Neural crest cell (in vitro differentiated cells): Measurements from ENCODE around the gene GCM1. TPM values are rescaled to one million over a fixed set of nuclear protein-coding genes. Genes with fewer than 3 reads are reported as not detected.
"Not testable (repeated sequence)": the region's sequence is repeated elsewhere in the genome, so short reads cannot be mapped to it uniquely, and the experiment has no call there.

Experiments
- DNase-seq: peaks from one replicate; pipeline ENCODE4 v3.0.0; 2021; ENCODE audit warnings: low read depth, mixed read lengths, low spot score
- H3K27ac Mint-ChIP-seq: one replicate; pipeline ENCODE4 v1.8.0; 2021; ENCODE audit warnings: mild to moderate bottlenecking, mixed read lengths; ENCODE audit not compliant: unreplicated experiment
- H3K27me3 Mint-ChIP-seq: 2 replicates; pipeline ENCODE4 v1.8.0; 2021; ENCODE audit warnings: low read depth, mild to moderate bottlenecking, mixed read lengths
- H3K36me3 Mint-ChIP-seq: 2 replicates; pipeline ENCODE4 v1.8.0; 2021; ENCODE audit warnings: low read depth, mild to moderate bottlenecking, mixed read lengths
- H3K4me1 Mint-ChIP-seq: 2 replicates; pipeline ENCODE4 v1.8.0; 2021; ENCODE audit warnings: mixed read lengths
- H3K4me3 Mint-ChIP-seq: one replicate; pipeline ENCODE4 v1.8.0; 2021; ENCODE audit warnings: mild to moderate bottlenecking, mixed read lengths
- H3K9me3 Mint-ChIP-seq: 2 replicates; pipeline ENCODE4 v1.8.0; 2021; ENCODE audit warnings: mixed read lengths
- total RNA-seq: library from RNA; stranded (reverse); gene quantifications from 2 replicates; pipeline ENCODE4 v1.2.1, GENCODE V29; 2021
- TF ChIP-seq, protein P1 (sequence below): fragments of 200-600 bp; sonication (generic); conservative IDR thresholded peaks from 2 replicates; pipeline ENCODE4 v1.5.0; 2021; ENCODE audit warnings: antibody characterized with exemption, mild to moderate bottlenecking

GCM1 gene
- total RNA-seq, 1 donor from 2014 or later, result 0.16 TPM

GRCh38 chr6:53161481-53162009 lies 12.9 kb upstream of the GCM1 start:
- no peak for DNase-seq
- H3K27me3 Mint-ChIP-seq, result no peaks in the 10 kb centered on the region
- no peak overlapping the region for H3K4me3 Mint-ChIP-seq
- peaks cover 8% of the 10 kb centered on the region for H3K9me3 Mint-ChIP-seq
- H3K36me3 Mint-ChIP-seq, result no peaks in the 10 kb centered on the region
- TF ChIP-seq, protein P1, sequence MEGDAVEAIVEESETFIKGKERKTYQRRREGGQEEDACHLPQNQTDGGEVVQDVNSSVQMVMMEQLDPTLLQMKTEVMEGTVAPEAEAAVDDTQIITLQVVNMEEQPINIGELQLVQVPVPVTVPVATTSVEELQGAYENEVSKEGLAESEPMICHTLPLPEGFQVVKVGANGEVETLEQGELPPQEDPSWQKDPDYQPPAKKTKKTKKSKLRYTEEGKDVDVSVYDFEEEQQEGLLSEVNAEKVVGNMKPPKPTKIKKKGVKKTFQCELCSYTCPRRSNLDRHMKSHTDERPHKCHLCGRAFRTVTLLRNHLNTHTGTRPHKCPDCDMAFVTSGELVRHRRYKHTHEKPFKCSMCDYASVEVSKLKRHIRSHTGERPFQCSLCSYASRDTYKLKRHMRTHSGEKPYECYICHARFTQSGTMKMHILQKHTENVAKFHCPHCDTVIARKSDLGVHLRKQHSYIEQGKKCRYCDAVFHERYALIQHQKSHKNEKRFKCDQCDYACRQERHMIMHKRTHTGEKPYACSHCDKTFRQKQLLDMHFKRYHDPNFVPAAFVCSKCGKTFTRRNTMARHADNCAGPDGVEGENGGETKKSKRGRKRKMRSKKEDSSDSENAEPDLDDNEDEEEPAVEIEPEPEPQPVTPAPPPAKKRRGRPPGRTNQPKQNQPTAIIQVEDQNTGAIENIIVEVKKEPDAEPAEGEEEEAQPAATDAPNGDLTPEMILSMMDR, result no peak
- H3K4me1 Mint-ChIP-seq, result no peaks in the 10 kb centered on the region
- no peak overlapping the region for H3K27ac Mint-ChIP-seq

- Mint-ChIP-seq H3K27ac (no peak overlapping the region), H3K4me3 (no peak overlapping the region), H3K9me3 (peaks cover 8% of the 10 kb centered on the region), H3K36me3 (no peaks in the 10 kb centered on the region), H3K4me1 (no peaks in the 10 kb centered on the region), H3K27me3 (no peaks in the 10 kb centered on the region)
- DNase-seq, result no peak
- TF ChIP-seq, protein P1, result no peak
Measured at GRCh38 chr6:53159558-53159957, 10.9 kb upstream of the GCM1 start.

- H3K27me3 Mint-ChIP-seq, H3K4me3 Mint-ChIP-seq, DNase-seq, H3K36me3 Mint-ChIP-seq, H3K4me1 Mint-ChIP-seq, H3K9me3 Mint-ChIP-seq, H3K27ac Mint-ChIP-seq: not testable (repeated sequence)
Measured at GRCh38 chr6:53158076-53158475, 9.4 kb upstream of the GCM1 start.

DNA sequence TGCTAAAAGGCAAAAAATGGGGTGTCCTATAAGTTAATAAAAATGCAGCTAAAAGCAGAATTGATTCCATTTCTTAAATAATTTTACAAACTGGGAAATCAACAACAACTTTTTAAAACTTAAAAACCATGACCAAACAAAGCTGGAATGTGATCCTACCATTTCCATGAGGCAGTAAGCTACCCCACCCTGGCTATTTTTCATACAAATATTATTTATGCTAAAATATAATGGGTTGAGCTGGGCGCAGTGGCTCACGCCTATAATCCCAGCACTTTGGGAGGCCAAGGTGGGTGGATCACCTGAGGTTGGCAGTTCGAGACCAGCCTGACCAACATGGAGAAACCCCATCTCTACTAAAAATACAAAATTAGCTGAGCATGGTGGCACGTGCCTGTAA lies 6.6 kb upstream of the GCM1 start:
- not testable (repeated sequence) for H3K27me3 Mint-ChIP-seq, H3K9me3 Mint-ChIP-seq, H3K4me1 Mint-ChIP-seq, DNase-seq, H3K4me3 Mint-ChIP-seq, H3K36me3 Mint-ChIP-seq, H3K27ac Mint-ChIP-seq

GRCh38 chr6:53154794-53155193 lies 6.2 kb upstream of the GCM1 start:
- Mint-ChIP-seq H3K27me3 (no peaks in the 10 kb centered on the region), H3K27ac (no peak overlapping the region), H3K9me3 (no peaks in the 10 kb centered on the region), H3K36me3 (no peaks in the 10 kb centered on the region), H3K4me3 (no peak overlapping the region), H3K4me1 (no peaks in the 10 kb centered on the region)
- DNase-seq, result no peak
- TF ChIP-seq, protein P1, result no peak

DNA sequence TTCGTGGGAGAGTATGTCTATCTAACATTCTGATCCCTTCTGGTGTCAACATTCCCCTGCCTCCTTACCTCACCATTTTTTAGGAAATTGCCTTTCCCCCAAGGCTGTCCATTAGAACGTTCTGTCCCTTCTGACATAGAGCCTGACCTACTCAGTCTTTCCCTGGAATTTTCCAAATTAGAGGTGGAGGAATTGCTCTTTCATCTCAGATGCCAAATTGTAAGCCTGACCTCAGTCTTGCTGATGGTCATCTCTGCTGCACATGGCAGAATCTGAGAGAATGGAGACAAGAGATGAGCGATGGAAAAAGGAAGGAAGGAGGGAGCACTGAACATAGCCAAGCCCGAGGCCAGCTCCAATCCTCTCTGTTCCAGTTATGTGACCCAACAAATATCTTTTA lies 5.4 kb upstream of the GCM1 start:
- no peak for DNase-seq
- Mint-ChIP-seq H3K9me3 (no peaks in the 10 kb centered on the region), H3K36me3 (no peaks in the 10 kb centered on the region), H3K27ac (no peak overlapping the region), H3K27me3 (no peaks in the 10 kb centered on the region), H3K4me3 (no peak overlapping the region), H3K4me1 (no peaks in the 10 kb centered on the region)
- TF ChIP-seq, protein P1, result no peak

- Mint-ChIP-seq H3K4me1 (no peaks in the 10 kb centered on the region), H3K36me3 (no peaks in the 10 kb centered on the region), H3K27ac (no peak overlapping the region), H3K4me3 (no peak overlapping the region), H3K27me3 (no peaks in the 10 kb centered on the region), H3K9me3 (no peaks in the 10 kb centered on the region)
- TF ChIP-seq, protein P1, result no peak
- no peak for DNase-seq
Measured at GRCh38 chr6:53152576-53152975, 3.9 kb upstream of the GCM1 start.
